ENCODE measurements around the gene HSD17B12. TPM values are rescaled to one million over a fixed set of nuclear protein-coding genes. Genes with fewer than 3 reads are reported as not detected.

The HSD17B12 gene
- total RNA-seq, 1 donor from 2014 or later: 102 TPM

- H3K4me2 ChIP-seq: no peak overlapping the region
- no peak overlapping the region for H2AFZ ChIP-seq (replicated peaks)
- no peaks in the 10 kb centered on the region for H4K20me1 ChIP-seq (ENCODE audit: low read depth)
- no peak overlapping the region for H3K27ac Mint-ChIP-seq
- no peaks in the 10 kb centered on the region for H3K27me3 Mint-ChIP-seq (ENCODE audit: insufficient read depth, low read depth)
- peaks cover 16% of the 10 kb centered on the region for H3K9me3 Mint-ChIP-seq
- H3K4me3 Mint-ChIP-seq: no peak overlapping the region
- no peak overlapping the region for H3K27ac ChIP-seq
- no peaks in the 10 kb centered on the region for H3K36me3 ChIP-seq
- DNase-seq (ENCODE audit: low spot score): no peak
- TF ChIP-seq EZH2phosphoT487 (IDR thresholded peaks at IDR 0.05) (no peak), CTCF (IDR thresholded peaks at IDR 0.05) (no peak), EZH2 (IDR thresholded peaks at IDR 0.05) (no peak)
- no peaks in the 10 kb centered on the region for H3F3A ChIP-seq (ENCODE audit: low read depth)
- H3K36me3 Mint-ChIP-seq: peaks cover 16% of the 10 kb centered on the region
- no peaks in the 10 kb centered on the region for H3K4me1 ChIP-seq
- H3K4me1 Mint-ChIP-seq: peaks cover 7% of the 10 kb centered on the region
- H3K27me3 ChIP-seq: no peaks in the 10 kb centered on the region
- H3K9ac ChIP-seq: no peak overlapping the region
- peaks cover 5% of the 10 kb centered on the region for H3K9me3 ChIP-seq (ENCODE audit: low read depth)
- H3K79me2 ChIP-seq (ENCODE audit: low read depth): no peaks in the 10 kb centered on the region
- H3K4me3 ChIP-seq: no peak overlapping the region
Measured at GRCh38 chr11:43784866-43785265, 104.3 kb downstream of the HSD17B12 start.

- Histone ChIP-seq H3K9me3 (ENCODE audit: low read depth) (peaks cover 5% of the 10 kb centered on the region), H2AFZ (replicated peaks) (no peak overlapping the region), H4K20me1 (ENCODE audit: low read depth) (no peaks in the 10 kb centered on the region), H3K9ac (no peak overlapping the region), H3K27me3 (no peaks in the 10 kb centered on the region), H3F3A (ENCODE audit: low read depth) (no peaks in the 10 kb centered on the region), H3K4me3 (no peak overlapping the region), H3K79me2 (ENCODE audit: low read depth) (no peaks in the 10 kb centered on the region), H3K36me3 (no peaks in the 10 kb centered on the region), H3K4me2 (no peak overlapping the region), H3K27ac (no peak overlapping the region), H3K4me1 (no peaks in the 10 kb centered on the region)
- TF ChIP-seq EZH2phosphoT487 (IDR thresholded peaks at IDR 0.05) (no peak), CTCF (IDR thresholded peaks at IDR 0.05) (no peak), EZH2 (IDR thresholded peaks at IDR 0.05) (no peak)
- H3K9me3 Mint-ChIP-seq: peaks cover 16% of the 10 kb centered on the region
- peaks cover 17% of the 10 kb centered on the region for H3K36me3 Mint-ChIP-seq
- no peak overlapping the region for H3K27ac Mint-ChIP-seq
- H3K27me3 Mint-ChIP-seq (ENCODE audit: insufficient read depth, low read depth): no peaks in the 10 kb centered on the region
- DNase-seq (ENCODE audit: low spot score): no peak
- no peak overlapping the region for H3K4me3 Mint-ChIP-seq
- H3K4me1 Mint-ChIP-seq: peaks cover 7% of the 10 kb centered on the region
Measured at GRCh38 chr11:43785318-43785717, 104.8 kb downstream of the HSD17B12 start.

- no peak for DNase-seq (ENCODE audit: low spot score)
- Histone ChIP-seq H3K4me2 (no peak overlapping the region), H3K4me1 (no peaks in the 10 kb centered on the region), H3F3A (ENCODE audit: low read depth) (no peaks in the 10 kb centered on the region), H3K9me3 (ENCODE audit: low read depth) (peaks cover 5% of the 10 kb centered on the region), H3K79me2 (ENCODE audit: low read depth) (no peaks in the 10 kb centered on the region), H3K9ac (no peak overlapping the region), H3K4me3 (no peak overlapping the region), H3K36me3 (no peaks in the 10 kb centered on the region), H4K20me1 (ENCODE audit: low read depth) (no peaks in the 10 kb centered on the region), H2AFZ (replicated peaks) (no peak overlapping the region), H3K27ac (no peak overlapping the region), H3K27me3 (no peaks in the 10 kb centered on the region)
- Mint-ChIP-seq H3K36me3 (peaks cover 18% of the 10 kb centered on the region), H3K4me1 (peaks cover 7% of the 10 kb centered on the region), H3K27ac (no peak overlapping the region), H3K4me3 (no peak overlapping the region), H3K27me3 (ENCODE audit: insufficient read depth, low read depth) (no peaks in the 10 kb centered on the region), H3K9me3 (peaks cover 16% of the 10 kb centered on the region)
- no peak for TF ChIP-seq EZH2 (IDR thresholded peaks at IDR 0.05)
- TF ChIP-seq CTCF (IDR thresholded peaks at IDR 0.05): no peak
- no peak for TF ChIP-seq EZH2phosphoT487 (IDR thresholded peaks at IDR 0.05)
Measured at GRCh38 chr11:43786016-43786415, 105.5 kb downstream of the HSD17B12 start.

Data from neural progenitor cell (in vitro differentiated cells).